Neural progenitor cell (in vitro differentiated cells): Measurements from ENCODE around the gene TSPAN17. TPM values are rescaled to one million over a fixed set of nuclear protein-coding genes. Genes with fewer than 3 reads are reported as not detected.

Source experiments
- DNase-seq: peaks from one replicate; pipeline ENCODE4 v3.0.0-alpha.2; 2016; ENCODE audit warnings: low spot score
- H2AFZ ChIP-seq: fragments of 200-600 bp; sonication (generic); replicated peaks from 2 replicates; pipeline ENCODE4 v1.6.1; 2016; ENCODE audit warnings: antibody characterized with exemption
- H3F3A ChIP-seq: fragments of 200-600 bp; sonication (generic); 2 replicates; pipeline ENCODE4 v1.6.1; 2016; ENCODE audit warnings: antibody characterized with exemption, low read depth
- H3K27ac ChIP-seq: fragments of 200-600 bp; sonication (generic); 2 replicates; pipeline ENCODE4 v1.5.1; 2016; ENCODE audit warnings: mild to moderate bottlenecking
- H3K27me3 ChIP-seq: fragments of 200-600 bp; sonication (generic); 2 replicates; pipeline ENCODE4 v1.6.1; 2016; ENCODE audit warnings: mild to moderate bottlenecking, moderate library complexity
- H3K36me3 ChIP-seq: fragments of 200-600 bp; sonication (generic); 2 replicates; pipeline ENCODE4 v1.5.1; 2016
- H3K4me1 ChIP-seq: fragments of 200-600 bp; sonication (generic); 2 replicates; pipeline ENCODE4 v1.6.1; 2016; ENCODE audit warnings: mixed run types
- H3K4me2 ChIP-seq: fragments of 200-600 bp; sonication (generic); 2 replicates; pipeline ENCODE4 v1.6.1; 2016
- H3K4me3 ChIP-seq: fragments of 200-600 bp; sonication (generic); 2 replicates; pipeline ENCODE4 v1.5.1; 2016
- H3K79me2 ChIP-seq: fragments of 200-600 bp; sonication (generic); 2 replicates; pipeline ENCODE4 v1.6.1; 2016; ENCODE audit warnings: low read depth
- H3K9ac ChIP-seq: fragments of 200-600 bp; sonication (generic); 2 replicates; pipeline ENCODE4 v1.6.1; 2016
- H3K9me3 ChIP-seq: fragments of 200-600 bp; sonication (generic); 2 replicates; pipeline ENCODE4 v1.5.1; 2016; ENCODE audit warnings: low read depth
- H4K20me1 ChIP-seq: fragments of 200-600 bp; sonication (generic); 2 replicates; pipeline ENCODE4 v1.6.1; 2016; ENCODE audit warnings: low read depth
- H3K27ac Mint-ChIP-seq: 3 replicates; pipeline ENCODE4 v1.8.0; 2021; ENCODE audit warnings: mixed read lengths
- H3K27me3 Mint-ChIP-seq: 2 replicates; pipeline ENCODE4 v1.8.0; 2022; ENCODE audit warnings: low read depth, mild to moderate bottlenecking, inconsistent platforms, moderate library complexity, mixed read lengths; ENCODE audit not compliant: insufficient read depth
- H3K36me3 Mint-ChIP-seq: 3 replicates; pipeline ENCODE4 v1.8.0; 2021; ENCODE audit warnings: mixed read lengths
- H3K4me1 Mint-ChIP-seq: 3 replicates; pipeline ENCODE4 v1.8.0; 2021; ENCODE audit warnings: mixed read lengths
- H3K4me3 Mint-ChIP-seq: 3 replicates; pipeline ENCODE4 v1.8.0; 2021; ENCODE audit warnings: mild to moderate bottlenecking, moderate library complexity, mixed read lengths
- H3K9me3 Mint-ChIP-seq: 3 replicates; pipeline ENCODE4 v1.8.0; 2020; ENCODE audit warnings: mixed read lengths
- EZH2 ChIP-seq: fragments of 200-600 bp; sonication (generic); IDR thresholded peaks from 2 replicates; pipeline ENCODE4 v1.6.1; 2017; ENCODE audit warnings: antibody characterized with exemption, mild to moderate bottlenecking, moderate library complexity
- EZH2phosphoT487 ChIP-seq: fragments of 200-600 bp; sonication (generic); IDR thresholded peaks from 2 replicates; pipeline ENCODE4 v1.6.1; 2017; ENCODE audit warnings: antibody characterized with exemption
- total RNA-seq: library from RNA; depleted of rRNA; stranded (reverse); fragments of >200 nt; gene quantifications from 2 replicates; pipeline ENCODE4 v1.2.3, GENCODE V29; 2015; ENCODE audit warnings: low replicate concordance
- TF ChIP-seq, protein P1 (sequence below): fragments of 200-600 bp; sonication (generic); IDR thresholded peaks from 2 replicates; pipeline ENCODE4 v1.5.1; 2017; ENCODE audit warnings: antibody characterized with exemption, mild to moderate bottlenecking

The TSPAN17 gene
- total RNA-seq, 1 donor from 2014 or later = 25.9 TPM

DNA sequence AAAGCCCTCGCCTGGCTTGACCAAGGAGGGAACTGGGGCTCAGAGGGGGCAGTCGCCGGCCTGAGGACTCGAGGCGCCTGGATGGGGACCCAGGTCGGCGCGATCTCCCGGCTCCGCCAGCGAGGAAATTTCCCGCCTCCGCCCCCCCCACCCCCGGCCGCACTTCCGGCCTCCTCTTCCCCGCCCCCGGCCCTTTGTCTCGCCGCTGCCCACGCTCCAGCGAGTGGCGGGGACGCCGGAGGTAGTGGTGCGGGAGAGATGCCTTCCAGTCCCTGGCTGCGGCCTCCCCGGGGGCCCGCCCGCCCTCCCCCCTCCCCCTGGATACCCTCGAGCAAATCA is 36.9 kb upstream of the TSPAN17 start:
- no peak overlapping the region for H3K27ac ChIP-seq
- peak overlapping the region; percentile 82 for H3K4me2 ChIP-seq
- H3K4me1 ChIP-seq = no peaks in the 10 kb centered on the region
- Mint-ChIP-seq H3K4me1 (peaks cover 28% of the 10 kb centered on the region), H3K36me3 (no peaks in the 10 kb centered on the region), H3K27me3 (peaks cover 23% of the 10 kb centered on the region), H3K9me3 (no peaks in the 10 kb centered on the region), H3K4me3 (peak overlapping the region; percentile 83), H3K27ac (no peak overlapping the region)
- TF ChIP-seq EZH2phosphoT487 (no peak), EZH2 (no peak)
- TF ChIP-seq, protein P1, sequence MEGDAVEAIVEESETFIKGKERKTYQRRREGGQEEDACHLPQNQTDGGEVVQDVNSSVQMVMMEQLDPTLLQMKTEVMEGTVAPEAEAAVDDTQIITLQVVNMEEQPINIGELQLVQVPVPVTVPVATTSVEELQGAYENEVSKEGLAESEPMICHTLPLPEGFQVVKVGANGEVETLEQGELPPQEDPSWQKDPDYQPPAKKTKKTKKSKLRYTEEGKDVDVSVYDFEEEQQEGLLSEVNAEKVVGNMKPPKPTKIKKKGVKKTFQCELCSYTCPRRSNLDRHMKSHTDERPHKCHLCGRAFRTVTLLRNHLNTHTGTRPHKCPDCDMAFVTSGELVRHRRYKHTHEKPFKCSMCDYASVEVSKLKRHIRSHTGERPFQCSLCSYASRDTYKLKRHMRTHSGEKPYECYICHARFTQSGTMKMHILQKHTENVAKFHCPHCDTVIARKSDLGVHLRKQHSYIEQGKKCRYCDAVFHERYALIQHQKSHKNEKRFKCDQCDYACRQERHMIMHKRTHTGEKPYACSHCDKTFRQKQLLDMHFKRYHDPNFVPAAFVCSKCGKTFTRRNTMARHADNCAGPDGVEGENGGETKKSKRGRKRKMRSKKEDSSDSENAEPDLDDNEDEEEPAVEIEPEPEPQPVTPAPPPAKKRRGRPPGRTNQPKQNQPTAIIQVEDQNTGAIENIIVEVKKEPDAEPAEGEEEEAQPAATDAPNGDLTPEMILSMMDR = no peak
- no peak for DNase-seq
- peaks cover 21% of the 10 kb centered on the region for H4K20me1 ChIP-seq
- H3K36me3 ChIP-seq = no peaks in the 10 kb centered on the region
- H3F3A ChIP-seq = peaks cover 7% of the 10 kb centered on the region
- no peaks in the 10 kb centered on the region for H3K79me2 ChIP-seq
- peaks cover 45% of the 10 kb centered on the region for H3K27me3 ChIP-seq
- H3K9ac ChIP-seq = no peak overlapping the region
- peak overlapping the region; percentile 53 for H3K4me3 ChIP-seq
- H3K9me3 ChIP-seq = no peaks in the 10 kb centered on the region
- no peak overlapping the region for H2AFZ ChIP-seq

DNA sequence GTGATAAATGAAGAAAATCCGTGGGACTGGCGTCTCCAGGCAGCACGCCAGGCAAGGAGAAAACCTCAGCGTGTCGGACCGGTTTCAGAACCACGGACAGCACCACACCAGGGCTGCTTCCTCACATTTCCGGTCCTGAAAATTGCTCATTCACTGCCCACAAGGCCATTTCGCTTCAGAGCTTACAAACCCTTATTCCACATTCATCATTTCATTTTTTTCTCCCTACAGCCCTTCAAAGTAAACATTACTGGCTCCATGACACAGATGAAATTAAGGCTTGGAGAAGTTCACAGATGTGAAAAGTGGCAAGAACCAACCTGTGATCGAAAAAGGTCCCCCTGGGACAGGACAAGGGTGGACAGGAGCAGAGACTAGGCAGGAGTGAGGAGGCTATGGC is 35.8 kb upstream of the TSPAN17 start:
- no peak overlapping the region for H3K27ac ChIP-seq
- Mint-ChIP-seq H3K9me3 (no peaks in the 10 kb centered on the region), H3K4me3 (peak overlapping the region; percentile 11), H3K4me1 (peaks cover 31% of the 10 kb centered on the region), H3K27ac (no peak overlapping the region), H3K27me3 (peaks cover 27% of the 10 kb centered on the region), H3K36me3 (no peaks in the 10 kb centered on the region)
- H3K36me3 ChIP-seq = no peaks in the 10 kb centered on the region
- peaks cover 54% of the 10 kb centered on the region for H3K27me3 ChIP-seq
- no peaks in the 10 kb centered on the region for H3K79me2 ChIP-seq
- H3K4me1 ChIP-seq = no peaks in the 10 kb centered on the region
- H4K20me1 ChIP-seq = peaks cover 21% of the 10 kb centered on the region
- no peaks in the 10 kb centered on the region for H3K9me3 ChIP-seq
- DNase-seq = peak; percentile 86
- H3K4me2 ChIP-seq = no peak overlapping the region
- H2AFZ ChIP-seq = no peak overlapping the region
- TF ChIP-seq, protein P1 = no peak
- TF ChIP-seq EZH2phosphoT487 (no peak), EZH2 (no peak)
- no peak overlapping the region for H3K4me3 ChIP-seq
- no peak overlapping the region for H3K9ac ChIP-seq
- H3F3A ChIP-seq = peaks cover 7% of the 10 kb centered on the region

DNA sequence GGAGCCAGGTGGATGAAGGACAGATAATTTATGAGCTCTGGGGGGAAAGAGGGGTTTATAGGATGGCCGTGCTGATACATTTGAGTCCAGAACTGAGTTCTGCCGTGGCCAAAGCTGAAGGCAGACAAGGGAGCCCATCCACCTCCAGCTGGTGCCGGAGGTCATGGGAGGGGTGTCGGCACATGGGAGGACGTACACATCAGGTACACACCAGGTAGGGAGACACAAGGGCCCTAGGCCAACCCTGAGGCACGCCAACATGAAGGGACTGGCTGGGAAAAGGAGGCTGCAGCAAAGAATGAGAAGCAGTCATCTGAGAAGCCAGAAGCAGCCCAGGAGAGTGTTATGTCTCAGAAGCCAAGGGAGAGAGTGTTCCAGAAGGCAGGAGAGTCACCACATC is 35.3 kb upstream of the TSPAN17 start:
- Mint-ChIP-seq H3K27me3 (peaks cover 30% of the 10 kb centered on the region), H3K27ac (no peak overlapping the region), H3K4me1 (peaks cover 27% of the 10 kb centered on the region), H3K36me3 (no peaks in the 10 kb centered on the region), H3K9me3 (no peaks in the 10 kb centered on the region), H3K4me3 (peak overlapping the region; percentile 56)
- Histone ChIP-seq H3K4me1 (no peaks in the 10 kb centered on the region), H3K9me3 (no peaks in the 10 kb centered on the region), H3K27me3 (peaks cover 59% of the 10 kb centered on the region), H4K20me1 (peaks cover 21% of the 10 kb centered on the region), H2AFZ (no peak overlapping the region), H3K9ac (no peak overlapping the region), H3K4me2 (no peak overlapping the region), H3K4me3 (no peak overlapping the region), H3K79me2 (no peaks in the 10 kb centered on the region), H3K36me3 (no peaks in the 10 kb centered on the region), H3K27ac (no peak overlapping the region), H3F3A (peaks cover 7% of the 10 kb centered on the region)
- no peak for DNase-seq
- TF ChIP-seq EZH2phosphoT487 (no peak), EZH2 (no peak)
- TF ChIP-seq, protein P1 = no peak
